Measurements from ENCODE around the gene RIMS1.

- TF ChIP-seq CTCF (IDR thresholded peaks at IDR 0.05), result no peak
- TF ChIP-seq FOXK1 (CRISPR knock-in tag; IDR thresholded peaks at IDR 0.05), result no peak
Observed at GRCh38 chr6:72238021-72238420, 351.7 kb downstream of the RIMS1 start.

Data from WTC11 (cell line).